GM23248 (cell line): Measurements from ENCODE around the gene KRT14.
"Not testable (repeated sequence)": the region's sequence is repeated elsewhere in the genome, so short reads cannot be mapped to it uniquely, and the experiment has no call there.

Experiments
- EZH2 ChIP-seq: fragments of 200-600 bp; sonication (generic); IDR thresholded peaks from 2 replicates; pipeline ENCODE4 v1.6.1; 2018; ENCODE audit warnings: antibody characterized with exemption, mild to moderate bottlenecking; ENCODE audit not compliant: insufficient read depth, poor library complexity, severe bottlenecking
- EZH2phosphoT487 ChIP-seq: fragments of 200-600 bp; sonication (generic); IDR thresholded peaks from 2 replicates; pipeline ENCODE4 v1.6.1; 2018; ENCODE audit warnings: antibody characterized with exemption, moderate library complexity, mild to moderate bottlenecking, low read depth; ENCODE audit not compliant: insufficient read depth

- not testable (repeated sequence) for TF ChIP-seq EZH2phosphoT487, EZH2
Observed at GRCh38 chr17:41628073-41628370, 41.3 kb upstream of the KRT14 start.
